Renal cortex interstitium (tissue), 11 donors: Measurements from ENCODE around the gene SCN9A. TPM values are rescaled to one million over a fixed set of nuclear protein-coding genes. Genes with fewer than 3 reads are reported as not detected.
"Not testable (repeated sequence)": the region's sequence is repeated elsewhere in the genome, so short reads cannot be mapped to it uniquely, and the experiment has no call there.

ENCODE experiments used
- DNase-seq, 11 donors: peaks; one replicate each; pipeline ENCODE4 v3.0.0-alpha.2; 2013; ENCODE audit warnings: low read depth in 9 of 11, low spot score in 4 of 11; ENCODE audit errors: extremely low read depth in 1 of 11
- polyA plus RNA-seq, 3 donors: library from polyadenylated mRNA; unstranded; fragments of 120-200 nt; gene quantifications; one replicate each; pipeline ENCODE4 v1.2.1, GENCODE V29; 2013; ENCODE audit not compliant: insufficient read length in 3 of 3

SCN9A gene
- polyA plus RNA-seq, 3 donors: 1.3 to 2.0 (median 1.8) TPM

DNA sequence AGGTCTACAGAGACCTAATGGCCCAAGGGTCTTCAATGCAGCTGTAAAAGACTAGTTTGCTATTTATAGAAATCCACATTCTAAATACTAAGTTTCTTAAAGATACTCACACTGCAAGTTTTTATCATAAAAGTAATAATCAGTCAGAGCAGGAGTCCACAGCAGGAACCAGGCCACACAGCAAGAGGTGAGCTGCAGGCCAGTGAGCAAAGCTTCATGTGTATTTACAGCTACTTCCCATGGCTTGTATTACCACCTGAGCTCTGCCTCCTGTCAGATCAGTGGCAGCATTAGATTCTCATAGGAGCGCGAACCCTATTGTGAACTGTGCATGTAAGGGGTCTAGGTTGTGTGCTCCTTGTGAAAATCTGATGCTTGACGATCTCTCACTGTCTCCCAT lies 6.7 kb upstream of the SCN9A start:
- DNase-seq: no peak

DNA sequence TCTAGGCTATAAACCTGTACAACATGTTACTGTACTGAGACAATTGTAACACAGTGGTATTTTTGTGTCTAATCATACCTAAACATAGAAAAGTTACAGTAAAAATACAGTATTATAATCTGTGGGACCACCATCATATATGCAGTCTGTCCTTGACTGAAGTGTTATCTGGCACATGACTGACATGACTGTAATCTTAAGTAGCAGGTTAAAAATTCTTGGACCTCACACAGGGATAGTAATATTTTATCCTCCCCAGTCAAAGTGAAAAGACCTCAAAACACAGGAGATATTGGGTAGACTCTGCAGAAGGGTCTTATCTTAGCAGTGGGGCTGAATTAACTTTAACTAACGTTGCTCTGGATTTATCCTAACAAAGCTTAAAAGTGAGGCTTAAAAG lies 4.9 kb upstream of the SCN9A start:
- no peak for DNase-seq

- DNase-seq: no peak
Measured at GRCh38 chr2:166376873-166377272, 1.1 kb upstream of the SCN9A start.

- DNase-seq: no peak
Measured at GRCh38 chr2:166376488-166376828, 714 bp upstream of the SCN9A start.

DNA sequence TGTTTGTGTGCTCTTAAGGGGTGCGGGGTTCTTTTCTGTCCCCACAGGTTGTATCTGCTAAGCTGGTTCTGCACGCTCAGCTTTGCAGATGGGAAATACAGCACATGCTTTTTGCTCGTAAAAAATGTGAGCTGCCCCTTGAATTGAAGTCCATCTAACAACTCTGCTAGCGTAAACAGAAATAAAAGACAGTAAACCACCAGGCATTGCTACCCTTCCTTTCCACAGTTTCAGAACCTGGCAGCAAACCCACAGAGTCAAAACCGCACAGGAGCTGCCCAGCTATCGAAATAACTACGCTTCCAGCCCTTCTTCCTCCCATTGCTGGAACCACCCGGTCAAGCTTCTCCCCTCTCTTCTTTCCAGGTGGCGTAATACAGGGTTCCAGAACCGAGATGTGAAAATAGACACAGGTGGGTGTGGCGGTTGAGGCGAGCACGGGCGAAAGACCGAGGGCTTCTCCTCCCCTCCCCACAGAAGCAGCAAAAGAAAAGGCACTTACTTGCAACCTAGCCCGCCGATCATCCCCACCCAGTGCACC lies 479 bp downstream of the SCN9A start:
- DNase-seq: peak in 2 of 11 donors; percentile 19 to 20

- DNase-seq: no peak
Measured at GRCh38 chr2:166373951-166374350, 1.8 kb downstream of the SCN9A start.

DNA sequence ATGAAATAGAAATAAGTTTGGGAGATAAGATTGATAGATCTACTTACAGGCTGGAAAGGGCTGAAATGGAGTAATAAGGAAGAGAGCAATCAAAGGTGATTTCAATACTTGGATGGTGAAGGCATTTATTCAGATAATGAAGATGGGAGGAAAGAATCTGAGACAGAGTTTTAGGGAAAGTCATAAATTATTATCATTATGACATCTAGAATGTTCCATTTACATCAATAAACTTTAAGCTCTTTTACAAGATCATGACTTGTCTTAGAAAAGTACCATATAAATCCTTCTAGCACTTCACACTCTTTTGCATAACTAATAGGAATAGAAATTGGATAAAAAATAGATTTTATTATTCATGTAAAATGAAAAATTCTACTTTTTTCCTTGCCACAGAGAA lies 2.2 kb downstream of the SCN9A start:
- no peak for DNase-seq

DNA sequence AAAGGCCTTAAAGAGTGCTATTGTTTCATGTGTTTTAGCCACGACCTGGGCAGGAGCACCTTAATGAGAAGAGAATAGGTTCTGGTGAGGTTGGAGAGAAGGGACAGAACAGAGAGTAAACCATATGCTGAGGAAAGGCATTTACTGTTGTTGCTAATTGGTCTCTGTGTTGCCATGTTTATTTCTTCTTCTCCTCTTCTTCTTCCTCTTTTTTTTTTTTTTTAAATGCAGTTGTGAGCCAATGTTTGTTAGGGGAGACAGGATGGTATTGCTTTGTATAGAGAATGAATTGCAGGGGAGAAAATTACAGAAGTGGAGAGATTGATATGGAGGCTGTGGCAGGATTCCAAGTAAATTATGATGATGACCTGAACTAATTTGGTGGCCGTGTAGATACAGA lies 2.6 kb downstream of the SCN9A start:
- DNase-seq: no peak

DNA sequence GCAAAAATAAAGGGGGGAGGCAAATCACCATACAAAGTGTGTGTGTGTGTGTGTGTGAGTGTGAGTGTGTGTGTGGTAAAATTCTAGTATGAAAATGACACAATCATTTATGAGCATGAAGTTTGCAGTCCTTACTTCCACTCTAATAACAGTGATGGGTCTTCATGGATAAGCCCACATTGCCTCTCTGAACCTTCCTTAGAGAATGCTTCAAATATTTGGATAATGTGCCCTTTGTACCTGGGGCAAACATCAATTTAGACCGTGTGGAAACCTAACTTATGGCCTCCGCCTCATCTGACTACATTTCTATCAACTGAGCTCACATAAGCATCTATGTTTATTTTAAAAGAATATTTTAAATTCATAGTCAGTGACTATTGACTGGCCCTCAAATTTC lies 3.7 kb downstream of the SCN9A start:
- no peak for DNase-seq

GRCh38 chr2:166365803-166366420 lies 9.8 kb downstream of the SCN9A start:
- no peak for DNase-seq

- no peak for DNase-seq
Measured at GRCh38 chr2:166365239-166365638, 10.5 kb downstream of the SCN9A start.

- no peak for DNase-seq
Measured at GRCh38 chr2:166364476-166365161, 11.1 kb downstream of the SCN9A start.

- peak in 1 of 11 donors; percentile 6 for DNase-seq
Measured at GRCh38 chr2:166361351-166362153, 14.2 kb downstream of the SCN9A start.

GRCh38 chr2:166360906-166361305 lies 14.8 kb downstream of the SCN9A start:
- no peak for DNase-seq

DNA sequence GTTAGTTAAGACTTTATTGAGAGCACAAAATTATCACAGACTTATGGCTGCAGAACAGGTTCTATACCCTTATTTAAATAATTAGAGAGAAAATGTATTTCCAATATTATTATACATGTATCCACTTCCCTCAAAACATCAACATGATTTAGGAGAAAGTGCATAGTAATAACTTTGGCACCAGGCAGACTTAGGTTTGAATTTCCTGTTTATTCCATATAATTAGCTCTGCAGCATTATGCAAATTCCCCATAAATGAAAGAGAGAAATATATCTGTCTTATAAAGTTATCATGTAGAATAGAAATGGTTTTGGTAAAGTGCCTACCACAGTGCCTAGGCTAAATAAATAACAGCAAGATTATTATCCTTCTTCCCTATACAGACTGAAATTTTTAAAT lies 15.3 kb downstream of the SCN9A start:
- no peak for DNase-seq

- DNase-seq: not testable (repeated sequence)
Measured at GRCh38 chr2:166357950-166358321, 17.8 kb downstream of the SCN9A start.

GRCh38 chr2:166357068-166357949 lies 18.4 kb downstream of the SCN9A start:
- no peak for DNase-seq

- no peak for DNase-seq
Measured at GRCh38 chr2:166351319-166351718, 24.4 kb downstream of the SCN9A start.

- DNase-seq: no peak
Measured at GRCh38 chr2:166350525-166350924, 25.2 kb downstream of the SCN9A start.
